MM.1S (cell line): ENCODE results near the gene SDF4.
"Not testable (repeated sequence)": the region's sequence is repeated elsewhere in the genome, so short reads cannot be mapped to it uniquely, and the experiment has no call there.

Source experiments
- DNase-seq: peaks from one replicate; pipeline ENCODE4 v3.0.0-alpha.2; 2015
- H2AFZ ChIP-seq: fragments of 300-600 bp; sonication (generic); 2 replicates; pipeline ENCODE4 v1.6.0; 2016; ENCODE audit warnings: antibody characterized with exemption, low read length
- H3F3A ChIP-seq: fragments of 300-600 bp; sonication (generic); 2 replicates; pipeline ENCODE4 v1.6.1; 2016; ENCODE audit warnings: mild to moderate bottlenecking, antibody characterized with exemption, low read length, moderate library complexity, mixed read lengths; ENCODE audit not compliant: insufficient read depth
- H3K27ac ChIP-seq: fragments of 300-600 bp; sonication (generic); 2 replicates; pipeline ENCODE4 v1.5.1; 2016; ENCODE audit warnings: mild to moderate bottlenecking, low read length
- H3K27me3 ChIP-seq: fragments of 300-600 bp; sonication (generic); replicated peaks from 2 replicates; pipeline ENCODE4 v1.6.0; 2016; ENCODE audit warnings: low read length; ENCODE audit not compliant: insufficient read depth
- H3K36me3 ChIP-seq: fragments of 300-600 bp; sonication (generic); replicated peaks from 2 replicates; pipeline ENCODE4 v1.6.1; 2016; ENCODE audit warnings: mild to moderate bottlenecking, low read length, mixed read lengths; ENCODE audit not compliant: insufficient read depth
- H3K4me1 ChIP-seq: fragments of 300-600 bp; sonication (generic); 2 replicates; pipeline ENCODE4 v1.6.1; 2016; ENCODE audit warnings: low read length, mixed read lengths
- H3K4me2 ChIP-seq: fragments of 300-600 bp; sonication (generic); 2 replicates; pipeline ENCODE4 v1.6.0; 2016; ENCODE audit warnings: low read depth, low read length
- H3K4me3 ChIP-seq: fragments of 300-600 bp; sonication (generic); 2 replicates; pipeline ENCODE4 v1.5.1; 2016; ENCODE audit warnings: low read length, mixed read lengths
- H3K79me2 ChIP-seq: fragments of 300-600 bp; sonication (generic); 2 replicates; pipeline ENCODE4 v1.6.1; 2016; ENCODE audit warnings: mixed run types, low read length, mixed read lengths
- H3K9ac ChIP-seq: fragments of 300-600 bp; sonication (generic); 2 replicates; pipeline ENCODE4 v1.6.1; 2016; ENCODE audit warnings: low read length, mixed read lengths
- H3K9me2 ChIP-seq: fragments of 300-600 bp; sonication (generic); replicated peaks from 2 replicates; pipeline ENCODE4 v1.6.1; 2016; ENCODE audit warnings: mild to moderate bottlenecking, low read length, mixed read lengths; ENCODE audit not compliant: insufficient read depth
- H3K9me3 ChIP-seq: fragments of 300-600 bp; sonication (generic); replicated peaks from 2 replicates; pipeline ENCODE4 v1.6.1; 2016; ENCODE audit warnings: mild to moderate bottlenecking, low read length, mixed read lengths; ENCODE audit not compliant: insufficient read depth
- H4K20me1 ChIP-seq: fragments of 300-600 bp; sonication (generic); 2 replicates; pipeline ENCODE4 v1.6.1; 2016; ENCODE audit warnings: mild to moderate bottlenecking, low read length, moderate library complexity, mixed read lengths; ENCODE audit not compliant: insufficient read depth
- EZH2 ChIP-seq: fragments of 300-600 bp; sonication (generic); optimal IDR thresholded peaks from 2 replicates; pipeline ENCODE3; 2017; ENCODE audit warnings: low read depth, mild to moderate bottlenecking, antibody characterized with exemption, low read length, mixed read lengths
- EZH2phosphoT487 ChIP-seq: fragments of 300-600 bp; sonication (generic); IDR thresholded peaks from 2 replicates; pipeline ENCODE4 v1.6.1; 2018; ENCODE audit warnings: antibody characterized with exemption, low read length
- TF ChIP-seq, protein P1 (sequence below): fragments of 300-600 bp; sonication (generic); IDR thresholded peaks from 2 replicates; pipeline ENCODE4 v1.5.1; 2016; ENCODE audit warnings: antibody characterized with exemption, low read length, mixed read lengths

SDF4 gene

DNA sequence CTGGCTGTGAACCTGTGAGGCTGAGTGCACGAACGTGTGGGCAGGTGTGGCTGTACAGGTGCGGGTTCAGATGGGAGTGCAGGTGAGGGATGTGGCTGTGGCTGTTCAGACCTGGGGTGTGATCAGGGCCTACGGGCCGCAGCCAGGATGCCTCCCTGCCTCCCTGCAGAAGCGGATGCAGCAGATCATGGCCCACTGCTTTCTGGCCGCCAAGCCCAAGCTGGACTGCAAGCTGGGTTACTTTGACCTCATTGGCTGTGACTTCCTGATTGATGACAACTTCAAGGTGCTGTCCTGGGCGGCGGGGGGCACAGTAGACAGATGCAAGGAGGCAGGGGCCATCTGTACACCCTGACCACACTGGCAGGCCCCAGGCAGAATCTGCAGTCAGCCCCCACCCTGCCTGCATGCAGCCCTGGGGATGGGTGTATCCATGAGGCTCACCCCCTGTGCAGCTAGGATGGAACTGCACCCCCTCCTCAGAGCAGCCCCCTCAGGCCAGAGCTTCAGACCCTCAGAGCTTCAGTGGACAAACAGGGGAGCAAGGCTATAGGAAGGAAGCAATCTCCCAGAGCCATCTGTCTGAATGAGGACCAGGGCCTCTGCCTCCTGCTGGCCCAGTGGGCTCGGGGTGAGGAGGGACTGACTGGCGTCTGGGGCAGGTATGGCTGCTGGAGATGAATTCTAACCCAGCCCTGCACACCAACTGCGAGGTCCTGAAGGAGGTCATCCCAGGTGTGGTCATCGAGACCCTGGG, 35.2 kb downstream of the SDF4 start:
- Histone ChIP-seq H3F3A (no peaks in the 10 kb centered on the region), H3K4me1 (no peaks in the 10 kb centered on the region), H4K20me1 (no peaks in the 10 kb centered on the region), H3K9ac (no peak overlapping the region), H3K9me3 (no peaks in the 10 kb centered on the region), H3K4me3 (no peak overlapping the region), H3K36me3 (no peaks in the 10 kb centered on the region), H3K27me3 (peaks cover 72% of the 10 kb centered on the region), H3K4me2 (no peak overlapping the region), H3K27ac (no peak overlapping the region), H3K9me2 (no peaks in the 10 kb centered on the region), H2AFZ (no peak overlapping the region), H3K79me2 (no peaks in the 10 kb centered on the region)
- DNase-seq: no peak
- no peak for TF ChIP-seq EZH2
- TF ChIP-seq, protein P1, sequence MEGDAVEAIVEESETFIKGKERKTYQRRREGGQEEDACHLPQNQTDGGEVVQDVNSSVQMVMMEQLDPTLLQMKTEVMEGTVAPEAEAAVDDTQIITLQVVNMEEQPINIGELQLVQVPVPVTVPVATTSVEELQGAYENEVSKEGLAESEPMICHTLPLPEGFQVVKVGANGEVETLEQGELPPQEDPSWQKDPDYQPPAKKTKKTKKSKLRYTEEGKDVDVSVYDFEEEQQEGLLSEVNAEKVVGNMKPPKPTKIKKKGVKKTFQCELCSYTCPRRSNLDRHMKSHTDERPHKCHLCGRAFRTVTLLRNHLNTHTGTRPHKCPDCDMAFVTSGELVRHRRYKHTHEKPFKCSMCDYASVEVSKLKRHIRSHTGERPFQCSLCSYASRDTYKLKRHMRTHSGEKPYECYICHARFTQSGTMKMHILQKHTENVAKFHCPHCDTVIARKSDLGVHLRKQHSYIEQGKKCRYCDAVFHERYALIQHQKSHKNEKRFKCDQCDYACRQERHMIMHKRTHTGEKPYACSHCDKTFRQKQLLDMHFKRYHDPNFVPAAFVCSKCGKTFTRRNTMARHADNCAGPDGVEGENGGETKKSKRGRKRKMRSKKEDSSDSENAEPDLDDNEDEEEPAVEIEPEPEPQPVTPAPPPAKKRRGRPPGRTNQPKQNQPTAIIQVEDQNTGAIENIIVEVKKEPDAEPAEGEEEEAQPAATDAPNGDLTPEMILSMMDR: no peak
- no peak for TF ChIP-seq EZH2phosphoT487

DNA sequence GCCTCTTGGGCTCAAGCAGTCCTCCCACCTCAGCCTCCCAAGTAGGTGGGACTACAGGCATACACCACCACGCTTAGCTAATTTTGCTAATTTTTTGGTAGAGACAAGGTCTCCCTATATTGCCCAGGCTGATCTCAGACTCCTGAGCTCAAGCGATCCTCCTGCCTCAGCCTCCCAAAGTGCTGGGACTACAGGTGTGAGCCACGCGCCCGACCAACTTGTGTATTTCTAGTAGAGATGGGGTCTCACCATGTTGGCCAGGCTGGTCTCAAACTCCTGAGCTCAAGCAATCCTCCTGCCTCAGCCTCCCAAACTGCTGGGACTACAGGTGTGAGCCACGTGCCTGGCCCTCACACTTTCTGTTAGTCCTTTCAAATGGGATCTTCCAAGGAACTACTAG, 36.1 kb downstream of the SDF4 start:
- H3K27me3 ChIP-seq: peaks cover 79% of the 10 kb centered on the region
- H3K4me3 ChIP-seq, DNase-seq, H2AFZ ChIP-seq, H3K9me2 ChIP-seq, H4K20me1 ChIP-seq, H3F3A ChIP-seq, H3K79me2 ChIP-seq, H3K9me3 ChIP-seq, H3K4me1 ChIP-seq, H3K36me3 ChIP-seq, H3K9ac ChIP-seq, H3K4me2 ChIP-seq, H3K27ac ChIP-seq: not testable (repeated sequence)

DNA sequence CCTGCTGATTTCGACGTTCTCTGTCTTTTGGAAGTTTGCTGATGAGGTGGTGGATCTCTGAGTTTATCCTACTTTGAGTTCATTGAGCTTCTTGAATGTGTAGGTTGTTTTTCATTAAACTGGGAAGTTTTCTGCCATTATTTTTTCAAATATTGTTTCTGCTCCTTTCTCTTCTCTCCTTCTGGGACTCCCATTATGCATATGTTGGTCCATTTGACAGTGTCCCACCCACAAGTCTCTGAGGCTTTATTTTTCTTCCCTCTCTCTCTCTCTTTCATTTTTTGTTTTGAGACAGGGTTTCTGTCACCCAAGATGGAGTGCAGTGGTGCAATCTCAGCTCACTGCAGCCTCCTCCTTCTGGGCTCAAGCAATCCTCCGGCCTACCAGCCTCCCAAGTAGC, 37.1 kb downstream of the SDF4 start:
- Histone ChIP-seq H2AFZ (no peak overlapping the region), H4K20me1 (no peaks in the 10 kb centered on the region), H3K79me2 (no peaks in the 10 kb centered on the region), H3K9me3 (no peaks in the 10 kb centered on the region), H3K4me2 (no peak overlapping the region), H3K27ac (no peak overlapping the region), H3K9me2 (no peaks in the 10 kb centered on the region), H3K36me3 (no peaks in the 10 kb centered on the region), H3K27me3 (peaks cover 78% of the 10 kb centered on the region), H3K4me1 (no peaks in the 10 kb centered on the region), H3K4me3 (no peak overlapping the region), H3K9ac (no peak overlapping the region), H3F3A (no peaks in the 10 kb centered on the region)
- DNase-seq: no peak
- no peak for TF ChIP-seq EZH2
- TF ChIP-seq EZH2phosphoT487: no peak
- TF ChIP-seq, protein P1: no peak

DNA sequence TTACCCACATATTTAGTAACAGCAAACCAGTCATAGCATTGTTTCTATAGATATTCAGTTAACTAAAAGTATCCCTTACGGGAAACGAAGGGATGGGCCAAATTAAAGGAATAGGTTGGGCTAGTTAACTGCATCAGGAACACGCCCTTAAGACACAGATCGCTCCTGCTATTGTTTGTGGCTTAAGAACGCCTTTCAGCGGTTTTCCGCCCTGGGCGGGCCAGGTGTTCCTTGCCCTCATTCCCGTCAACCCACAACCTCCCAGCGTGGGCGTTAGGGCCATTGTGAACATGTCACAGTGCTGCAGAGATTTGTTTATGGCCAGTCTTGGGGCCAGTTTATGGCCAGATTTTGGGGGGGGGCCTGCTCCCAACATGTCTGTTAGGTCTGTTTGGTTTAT, 40.1 kb downstream of the SDF4 start:
- Histone ChIP-seq H3K4me1 (no peaks in the 10 kb centered on the region), H3K36me3 (no peaks in the 10 kb centered on the region), H3K9me2 (no peaks in the 10 kb centered on the region), H3K4me3 (no peak overlapping the region), H2AFZ (no peak overlapping the region), H3K27ac (no peak overlapping the region), H3F3A (no peaks in the 10 kb centered on the region), H3K9ac (no peak overlapping the region), H3K79me2 (no peaks in the 10 kb centered on the region), H3K27me3 (peaks cover 94% of the 10 kb centered on the region), H4K20me1 (no peaks in the 10 kb centered on the region), H3K9me3 (no peaks in the 10 kb centered on the region), H3K4me2 (no peak overlapping the region)
- no peak for DNase-seq
- TF ChIP-seq, protein P1: no peak
- TF ChIP-seq EZH2: no peak
- no peak for TF ChIP-seq EZH2phosphoT487
